NCI-H2227 (cell line): Measurements from ENCODE around the gene CPNE5.
"Not testable (repeated sequence)": the region's sequence is repeated elsewhere in the genome, so short reads cannot be mapped to it uniquely, and the experiment has no call there.

Experiments
- DNase-seq: peaks from one replicate; lab custom pipeline; 2025; ENCODE audit not compliant: unreplicated experiment; lab: John Stamatoyannopoulos, UW

The CPNE5 gene

GRCh38 chr6:36728289-36729160 lies 110.7 kb downstream of the CPNE5 start:
- no peak for DNase-seq

GRCh38 chr6:36727505-36728021 lies 111.7 kb downstream of the CPNE5 start:
- DNase-seq, result no peak

GRCh38 chr6:36725581-36725980 lies 113.7 kb downstream of the CPNE5 start:
- DNase-seq, result no peak

- DNase-seq, result peak; percentile 66
Observed at GRCh38 chr6:36724514-36725390, 114.5 kb downstream of the CPNE5 start.

- not testable (repeated sequence) for DNase-seq
Observed at GRCh38 chr6:36723992-36724391, 115.3 kb downstream of the CPNE5 start.

- no peak for DNase-seq
Observed at GRCh38 chr6:36722879-36723278, 116.4 kb downstream of the CPNE5 start.

GRCh38 chr6:36722365-36722764 lies 116.9 kb downstream of the CPNE5 start:
- DNase-seq, result no peak

- no peak for DNase-seq
Observed at GRCh38 chr6:36721369-36722140, 117.7 kb downstream of the CPNE5 start.

- no peak for DNase-seq
Observed at GRCh38 chr6:36720251-36721141, 118.7 kb downstream of the CPNE5 start.

- no peak for DNase-seq
Observed at GRCh38 chr6:36719126-36719525, 120.1 kb downstream of the CPNE5 start.

GRCh38 chr6:36718560-36718959 lies 120.7 kb downstream of the CPNE5 start:
- no peak for DNase-seq

- no peak for DNase-seq
Observed at GRCh38 chr6:36717871-36718540, 121.2 kb downstream of the CPNE5 start.

GRCh38 chr6:36717231-36717825 lies 121.9 kb downstream of the CPNE5 start:
- DNase-seq, result no peak

- no peak for DNase-seq
Observed at GRCh38 chr6:36716476-36717093, 122.7 kb downstream of the CPNE5 start.

- DNase-seq, result no peak
Observed at GRCh38 chr6:36715469-36715868, 123.8 kb downstream of the CPNE5 start.

- no peak for DNase-seq
Observed at GRCh38 chr6:36714511-36714910, 124.7 kb downstream of the CPNE5 start.

GRCh38 chr6:36713846-36714245 lies 125.4 kb downstream of the CPNE5 start:
- no peak for DNase-seq

- DNase-seq, result no peak
Observed at GRCh38 chr6:36712816-36713215, 126.4 kb downstream of the CPNE5 start.

- no peak for DNase-seq
Observed at GRCh38 chr6:36706339-36706738, 132.9 kb downstream of the CPNE5 start.
